Stromal cell of bone marrow (primary cell): ENCODE data around the gene TMEM132E.

Experiments used
- DNase-seq: peaks from one replicate; pipeline ENCODE4 v3.0.0-alpha.2; 2012; ENCODE audit warnings: low read depth

TMEM132E gene

GRCh38 chr17:34637041-34637547 is 57.7 kb downstream of the TMEM132E start:
- DNase-seq, result no peak

DNA sequence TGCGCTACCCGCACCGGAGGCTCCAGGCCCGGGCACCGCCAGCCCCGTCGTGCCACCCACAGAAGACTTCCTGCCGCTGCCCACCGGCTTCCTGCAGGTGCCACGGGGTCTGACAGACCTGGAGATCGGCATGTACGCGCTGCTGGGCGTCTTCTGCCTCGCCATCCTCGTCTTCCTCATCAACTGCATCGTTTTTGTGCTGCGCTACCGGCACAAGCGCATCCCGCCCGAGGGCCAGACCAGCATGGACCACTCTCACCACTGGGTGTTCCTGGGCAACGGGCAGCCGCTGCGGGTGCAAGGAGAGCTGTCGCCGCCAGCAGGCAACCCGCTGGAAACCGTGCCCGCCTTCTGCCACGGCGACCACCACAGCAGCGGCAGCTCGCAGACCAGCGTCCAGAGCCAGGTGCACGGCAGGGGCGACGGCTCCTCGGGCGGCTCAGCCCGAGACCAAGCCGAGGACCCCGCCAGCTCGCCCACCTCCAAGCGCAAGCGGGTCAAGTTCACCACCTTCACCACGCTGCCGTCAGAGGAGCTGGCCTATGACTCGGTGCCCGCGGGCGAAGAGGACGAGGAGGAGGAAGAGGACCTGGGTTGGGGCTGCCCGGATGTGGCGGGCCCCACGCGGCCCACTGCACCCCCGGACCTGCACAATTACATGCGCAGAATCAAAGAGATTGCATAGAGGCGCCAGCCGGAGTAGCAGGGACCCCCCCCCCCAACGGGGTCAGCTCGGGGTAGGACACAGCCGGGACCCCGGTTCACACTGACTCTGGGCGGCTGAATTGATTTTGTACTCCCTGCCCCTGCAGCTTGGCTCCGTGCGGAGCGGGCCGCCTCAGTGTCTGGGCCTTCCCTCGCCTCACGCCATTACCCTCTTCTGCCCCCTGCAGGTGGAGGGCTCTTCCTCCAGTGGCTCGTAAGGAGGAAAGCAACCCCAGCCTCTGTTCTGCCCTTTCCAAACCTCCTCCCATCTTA is 58.5 kb downstream of the TMEM132E start:
- peak; percentile 42 for DNase-seq

DNA sequence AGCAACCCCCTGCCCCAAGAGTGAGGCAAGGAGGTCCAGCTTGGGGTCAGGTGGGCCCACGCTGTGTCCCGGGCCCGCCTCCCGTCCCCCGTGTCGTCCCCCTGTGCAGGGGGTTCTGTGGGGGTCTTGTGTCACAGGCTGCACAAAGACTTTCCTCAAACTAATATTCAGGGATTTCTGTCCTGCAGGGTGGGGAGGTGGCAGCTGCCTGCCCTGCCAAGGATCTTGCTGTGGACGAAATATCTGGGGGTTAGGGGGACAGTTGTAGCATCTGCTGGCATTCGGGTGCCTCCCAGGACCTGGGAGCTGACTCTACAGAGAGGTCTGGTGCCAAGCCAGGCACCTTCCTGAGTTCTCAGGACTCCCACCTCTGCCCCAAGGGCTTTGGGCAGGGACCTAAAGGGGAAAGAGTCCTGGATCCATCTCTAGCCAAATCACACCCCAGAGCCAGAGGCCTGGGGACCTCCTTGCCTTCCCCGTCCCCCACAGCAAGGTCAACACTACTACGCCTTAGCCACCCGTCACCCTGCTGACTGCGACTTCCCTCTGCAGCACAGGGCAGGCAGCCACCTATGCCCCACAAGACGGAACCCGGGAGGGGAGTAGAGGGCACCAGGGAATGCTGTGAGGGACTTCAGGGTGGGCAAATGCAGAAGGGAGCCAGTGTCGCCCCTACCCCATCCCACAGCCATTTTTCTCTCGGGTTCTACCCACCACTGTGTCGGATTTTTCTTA is 59.3 kb downstream of the TMEM132E start:
- no peak for DNase-seq

DNA sequence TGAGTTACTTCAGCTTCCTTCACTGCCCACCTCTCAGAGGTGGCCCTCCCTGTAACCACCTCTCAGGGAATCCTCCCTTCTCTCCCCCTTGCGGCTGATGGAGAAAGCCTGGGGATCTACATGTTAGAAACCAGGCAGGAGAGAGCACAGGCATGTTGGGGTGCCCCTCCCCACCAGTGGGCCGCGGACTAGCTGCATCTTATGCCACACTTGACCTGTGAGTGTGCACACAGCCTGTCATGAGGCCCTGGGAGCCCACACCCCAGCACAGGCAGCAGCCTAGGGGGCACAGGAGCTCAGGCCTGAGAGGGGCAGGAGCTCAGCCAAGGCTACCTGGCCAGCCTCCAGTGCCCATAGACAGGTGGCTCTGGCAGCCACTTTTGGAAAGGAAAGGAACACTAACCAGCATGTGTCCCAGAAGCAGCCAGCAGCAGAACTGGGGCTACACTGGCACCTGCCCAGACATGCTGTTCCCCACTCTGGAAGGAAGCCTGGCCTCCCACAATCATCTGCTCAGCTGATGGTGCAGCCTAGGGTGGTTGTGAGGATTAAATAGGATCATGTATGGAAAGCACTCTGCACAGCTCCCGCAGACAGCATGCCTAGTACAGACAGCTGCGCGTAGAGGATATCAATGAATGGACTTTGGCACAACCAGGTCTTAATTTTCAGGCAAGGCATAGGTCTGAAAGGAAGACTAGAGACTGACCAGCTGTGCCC is 60.5 kb downstream of the TMEM132E start:
- no peak for DNase-seq

DNA sequence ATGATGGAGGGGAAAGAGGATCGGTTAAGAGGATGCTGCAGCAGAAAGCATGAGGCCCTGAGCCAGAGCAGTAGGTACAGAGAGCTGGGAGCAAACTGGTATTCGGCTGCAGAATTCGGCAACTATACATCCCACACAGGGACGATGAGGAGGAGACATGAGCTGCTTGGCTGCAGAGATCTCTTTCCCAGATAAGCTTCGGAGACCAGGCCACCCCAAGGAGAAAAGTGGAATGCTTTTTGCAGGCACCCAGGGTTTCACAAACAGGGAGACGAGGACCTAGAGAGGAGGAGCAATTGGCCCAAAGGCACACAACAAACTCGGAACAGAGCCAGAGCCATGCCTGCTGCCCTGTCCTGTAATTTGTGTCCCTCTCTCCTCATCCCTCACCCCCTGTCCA is 62.0 kb downstream of the TMEM132E start:
- DNase-seq, result no peak

GRCh38 chr17:34644941-34645550 is 65.7 kb downstream of the TMEM132E start:
- DNase-seq, result no peak

DNA sequence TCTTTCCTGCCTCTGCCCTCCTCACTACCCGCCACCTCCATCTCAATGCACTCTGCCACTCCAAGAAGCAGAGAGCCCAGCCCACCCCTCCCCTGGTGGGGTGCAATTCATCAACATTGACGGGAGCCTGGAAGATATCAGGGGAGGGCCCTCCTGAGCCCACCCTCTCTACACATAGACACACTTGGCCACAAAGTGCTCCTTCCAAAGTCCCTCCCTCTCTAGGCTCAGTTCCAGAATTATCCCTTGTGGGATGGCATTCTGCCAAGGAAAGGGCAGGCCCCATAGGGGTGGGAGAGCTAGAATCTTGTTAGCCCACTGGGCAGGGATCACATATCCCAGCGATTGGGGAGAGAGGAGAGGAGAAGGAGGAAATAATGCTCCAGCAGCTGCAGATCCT is 66.2 kb downstream of the TMEM132E start:
- DNase-seq, result no peak

GRCh38 chr17:34647511-34647910 is 68.1 kb downstream of the TMEM132E start:
- no peak for DNase-seq

GRCh38 chr17:34650051-34650750 is 70.8 kb downstream of the TMEM132E start:
- DNase-seq, result no peak

DNA sequence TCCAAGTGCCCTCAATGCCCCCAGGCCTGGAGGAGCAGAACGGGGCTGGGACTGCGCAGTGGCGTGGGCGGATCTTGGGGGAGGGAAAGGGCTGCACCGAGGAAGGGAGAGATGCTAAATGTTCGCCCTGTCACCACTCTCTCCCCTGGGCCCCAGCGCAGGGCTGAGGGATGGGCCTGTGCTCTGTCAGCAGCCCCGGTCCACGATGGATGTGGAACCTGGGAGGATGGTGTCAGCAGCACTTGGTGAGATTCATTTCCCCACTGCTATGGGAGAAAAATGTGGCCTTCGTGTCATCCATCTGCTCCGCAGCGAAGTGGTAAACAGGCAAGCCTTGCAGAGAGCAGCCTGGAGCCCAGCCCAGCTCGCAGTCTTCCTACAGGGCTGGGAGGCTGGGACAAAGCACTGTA is 72.0 kb downstream of the TMEM132E start:
- DNase-seq, result no peak

- no peak for DNase-seq
Observed at GRCh38 chr17:34652021-34652555, 72.7 kb downstream of the TMEM132E start.

- no peak for DNase-seq
Observed at GRCh38 chr17:34653511-34653910, 74.1 kb downstream of the TMEM132E start.

DNA sequence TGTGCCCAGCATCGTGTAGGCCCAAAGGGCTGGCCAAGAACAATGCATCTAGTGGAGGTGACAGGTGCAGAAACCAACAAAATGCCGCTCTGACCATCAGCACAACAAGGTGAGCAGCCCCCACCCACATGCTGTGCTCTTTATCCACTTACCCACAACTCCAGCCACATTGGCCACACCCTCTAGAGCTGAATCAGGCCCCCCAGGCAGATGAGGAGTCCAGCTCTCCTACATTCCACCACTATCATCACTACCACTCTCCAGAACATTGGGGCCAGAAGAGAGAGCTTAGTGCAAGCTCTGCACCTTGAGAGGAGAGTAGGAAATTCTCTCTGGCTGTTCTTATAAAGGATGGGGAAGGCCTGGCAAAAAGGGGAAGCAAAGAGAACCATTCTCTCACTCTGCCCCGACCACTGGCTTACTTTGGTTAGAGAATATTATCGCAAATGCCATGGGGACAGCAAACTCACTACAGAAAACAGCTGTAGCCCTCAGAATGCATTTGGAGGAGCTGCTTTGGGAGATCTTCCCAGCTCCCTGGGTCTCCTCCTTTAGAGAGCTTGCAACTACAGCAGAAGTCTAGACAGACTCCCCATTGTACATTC is 75.0 kb downstream of the TMEM132E start:
- no peak for DNase-seq

GRCh38 chr17:34654881-34655276 is 75.5 kb downstream of the TMEM132E start:
- no peak for DNase-seq

GRCh38 chr17:34656801-34657200 is 77.4 kb downstream of the TMEM132E start:
- DNase-seq, result no peak

- DNase-seq, result no peak
Observed at GRCh38 chr17:34658811-34659560, 79.6 kb downstream of the TMEM132E start.

DNA sequence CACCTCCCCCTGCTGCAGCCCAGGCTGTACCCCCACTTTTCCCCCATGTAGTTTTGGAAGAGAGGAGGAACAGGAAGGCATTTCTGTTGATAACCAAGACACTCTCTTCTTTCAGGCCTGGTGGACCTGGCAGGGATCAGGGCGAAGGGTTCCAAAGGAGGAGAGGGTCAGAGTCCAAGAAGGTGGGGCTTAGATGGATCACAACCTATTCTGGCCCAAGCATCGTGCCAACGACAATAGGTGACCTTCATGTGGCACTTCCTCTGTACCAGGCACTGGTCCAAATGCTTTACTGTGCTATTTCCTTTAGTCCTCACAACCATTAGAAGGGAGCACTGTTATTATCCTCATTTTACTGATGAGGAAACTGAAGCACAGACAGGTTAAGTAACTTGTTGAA is 84.3 kb downstream of the TMEM132E start:
- no peak for DNase-seq

DNA sequence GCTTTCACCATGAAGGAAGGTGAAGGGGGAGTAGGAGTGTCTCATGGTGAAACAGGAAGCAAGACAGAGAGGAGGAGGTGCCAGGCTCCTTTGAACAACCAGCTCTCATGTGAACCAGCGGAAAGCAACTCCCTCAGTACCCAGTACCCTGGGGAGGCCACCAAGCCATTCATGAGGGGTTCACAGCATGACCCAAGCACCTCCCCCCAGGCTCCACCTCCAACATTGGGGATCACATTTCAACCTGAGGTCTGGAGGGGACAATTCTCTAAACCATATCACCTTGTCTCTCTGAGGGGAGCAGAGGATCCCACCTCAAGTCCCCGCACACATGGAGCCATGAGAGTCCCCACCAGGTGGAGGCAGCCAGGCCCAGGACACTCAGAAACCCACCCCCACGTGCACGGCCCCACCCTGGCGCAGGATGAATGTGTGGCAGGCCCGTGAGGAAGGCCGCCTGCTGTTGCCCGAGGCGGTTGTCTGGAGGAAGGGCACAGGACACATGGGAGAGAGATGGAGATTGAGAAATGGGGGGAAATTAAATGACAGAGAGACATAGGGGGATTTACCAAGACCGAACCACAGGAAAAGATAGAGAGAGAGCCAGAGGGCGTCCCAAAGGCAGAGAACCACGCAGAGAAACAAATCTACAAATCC is 85.9 kb downstream of the TMEM132E start:
- no peak for DNase-seq
